Type B pancreatic cell (in vitro differentiated cells): ENCODE data around the gene ASTN1. TPM values are rescaled to one million over a fixed set of nuclear protein-coding genes. Genes with fewer than 3 reads are reported as not detected.

Source experiments
- DNase-seq: peaks from one replicate; pipeline ENCODE4 v3.0.0; 2021; ENCODE audit warnings: mixed read lengths; ENCODE audit not compliant: unreplicated experiment; ENCODE audit errors: extremely low spot score
- H3K27ac Mint-ChIP-seq: 2 replicates; pipeline ENCODE4 v1.8.0; 2021; ENCODE audit warnings: mild to moderate bottlenecking, mixed read lengths
- H3K27me3 Mint-ChIP-seq: 2 replicates; pipeline ENCODE4 v1.8.0; 2021; ENCODE audit warnings: mixed read lengths
- H3K36me3 Mint-ChIP-seq: 2 replicates; pipeline ENCODE4 v1.8.0; 2021; ENCODE audit warnings: mixed read lengths
- H3K4me1 Mint-ChIP-seq: one replicate; pipeline ENCODE4 v1.8.0; 2021; ENCODE audit warnings: mixed read lengths; ENCODE audit not compliant: unreplicated experiment
- H3K4me3 Mint-ChIP-seq: 2 replicates; pipeline ENCODE4 v1.8.0; 2021; ENCODE audit warnings: mild to moderate bottlenecking, mixed read lengths
- H3K9me3 Mint-ChIP-seq: 2 replicates; pipeline ENCODE4 v1.8.0; 2021; ENCODE audit warnings: mixed read lengths
- total RNA-seq: library from RNA; stranded (reverse); gene quantifications from 2 replicates; pipeline ENCODE4 v1.2.1, GENCODE V29; 2021; ENCODE audit warnings: low replicate concordance
- TF ChIP-seq, protein P1 (sequence below): fragments of 200-600 bp; sonication (generic); conservative IDR thresholded peaks from 2 replicates; pipeline ENCODE4 v1.5.0; 2021; ENCODE audit warnings: antibody characterized with exemption, mild to moderate bottlenecking

The ASTN1 gene
- total RNA-seq, 1 donor from 2014 or later, result 24.9 TPM

- Mint-ChIP-seq H3K9me3 (no peaks in the 10 kb centered on the region), H3K27me3 (peaks cover 17% of the 10 kb centered on the region)
These were observed 47.6 kb downstream of the ASTN1 start for GRCh38 chr1:177116941-177117340.

GRCh38 chr1:177106614-177107365, 57.7 kb downstream of the ASTN1 start:
- TF ChIP-seq, protein P1, sequence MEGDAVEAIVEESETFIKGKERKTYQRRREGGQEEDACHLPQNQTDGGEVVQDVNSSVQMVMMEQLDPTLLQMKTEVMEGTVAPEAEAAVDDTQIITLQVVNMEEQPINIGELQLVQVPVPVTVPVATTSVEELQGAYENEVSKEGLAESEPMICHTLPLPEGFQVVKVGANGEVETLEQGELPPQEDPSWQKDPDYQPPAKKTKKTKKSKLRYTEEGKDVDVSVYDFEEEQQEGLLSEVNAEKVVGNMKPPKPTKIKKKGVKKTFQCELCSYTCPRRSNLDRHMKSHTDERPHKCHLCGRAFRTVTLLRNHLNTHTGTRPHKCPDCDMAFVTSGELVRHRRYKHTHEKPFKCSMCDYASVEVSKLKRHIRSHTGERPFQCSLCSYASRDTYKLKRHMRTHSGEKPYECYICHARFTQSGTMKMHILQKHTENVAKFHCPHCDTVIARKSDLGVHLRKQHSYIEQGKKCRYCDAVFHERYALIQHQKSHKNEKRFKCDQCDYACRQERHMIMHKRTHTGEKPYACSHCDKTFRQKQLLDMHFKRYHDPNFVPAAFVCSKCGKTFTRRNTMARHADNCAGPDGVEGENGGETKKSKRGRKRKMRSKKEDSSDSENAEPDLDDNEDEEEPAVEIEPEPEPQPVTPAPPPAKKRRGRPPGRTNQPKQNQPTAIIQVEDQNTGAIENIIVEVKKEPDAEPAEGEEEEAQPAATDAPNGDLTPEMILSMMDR, result no peak
- peaks cover 7% of the 10 kb centered on the region for H3K27me3 Mint-ChIP-seq
- no peak overlapping the region for H3K4me3 Mint-ChIP-seq
- no peak for DNase-seq
- no peaks in the 10 kb centered on the region for H3K9me3 Mint-ChIP-seq
- H3K27ac Mint-ChIP-seq, result no peak overlapping the region
- H3K4me1 Mint-ChIP-seq, result peaks cover 7% of the 10 kb centered on the region
- H3K36me3 Mint-ChIP-seq, result no peaks in the 10 kb centered on the region

More at GRCh38 chr1:177116941-177117340, 47.6 kb downstream of the ASTN1 start:
- Mint-ChIP-seq H3K27ac (no peak overlapping the region), H3K4me3 (no peak overlapping the region), H3K4me1 (peaks cover 8% of the 10 kb centered on the region), H3K36me3 (peaks cover 4% of the 10 kb centered on the region)
- TF ChIP-seq, protein P1, result no peak
- DNase-seq, result no peak

DNA sequence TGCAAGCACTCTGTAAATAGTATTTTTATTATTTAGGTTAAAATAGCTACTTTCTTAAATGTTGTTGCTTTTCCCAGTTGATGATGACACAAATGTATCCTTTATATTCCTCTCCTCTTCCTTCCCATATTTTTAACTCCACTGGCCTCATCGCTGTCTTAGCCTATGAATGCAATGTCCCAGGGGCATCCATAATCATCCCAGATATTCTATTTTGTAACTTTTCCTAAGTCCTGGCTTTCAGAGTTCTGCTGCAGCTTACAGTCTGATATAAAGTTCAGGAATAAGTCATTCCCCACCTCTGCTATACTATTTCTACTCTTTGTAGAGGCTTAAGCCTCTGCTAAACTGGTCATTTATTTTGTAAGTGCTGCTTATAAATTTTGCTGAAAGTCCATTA, 58.3 kb downstream of the ASTN1 start:
- DNase-seq, result no peak
- no peak overlapping the region for H3K27ac Mint-ChIP-seq
- TF ChIP-seq, protein P1, result no peak
- H3K4me1 Mint-ChIP-seq, result peaks cover 7% of the 10 kb centered on the region
- no peaks in the 10 kb centered on the region for H3K9me3 Mint-ChIP-seq
- H3K36me3 Mint-ChIP-seq, result no peaks in the 10 kb centered on the region
- peaks cover 7% of the 10 kb centered on the region for H3K27me3 Mint-ChIP-seq
- no peak overlapping the region for H3K4me3 Mint-ChIP-seq

DNA sequence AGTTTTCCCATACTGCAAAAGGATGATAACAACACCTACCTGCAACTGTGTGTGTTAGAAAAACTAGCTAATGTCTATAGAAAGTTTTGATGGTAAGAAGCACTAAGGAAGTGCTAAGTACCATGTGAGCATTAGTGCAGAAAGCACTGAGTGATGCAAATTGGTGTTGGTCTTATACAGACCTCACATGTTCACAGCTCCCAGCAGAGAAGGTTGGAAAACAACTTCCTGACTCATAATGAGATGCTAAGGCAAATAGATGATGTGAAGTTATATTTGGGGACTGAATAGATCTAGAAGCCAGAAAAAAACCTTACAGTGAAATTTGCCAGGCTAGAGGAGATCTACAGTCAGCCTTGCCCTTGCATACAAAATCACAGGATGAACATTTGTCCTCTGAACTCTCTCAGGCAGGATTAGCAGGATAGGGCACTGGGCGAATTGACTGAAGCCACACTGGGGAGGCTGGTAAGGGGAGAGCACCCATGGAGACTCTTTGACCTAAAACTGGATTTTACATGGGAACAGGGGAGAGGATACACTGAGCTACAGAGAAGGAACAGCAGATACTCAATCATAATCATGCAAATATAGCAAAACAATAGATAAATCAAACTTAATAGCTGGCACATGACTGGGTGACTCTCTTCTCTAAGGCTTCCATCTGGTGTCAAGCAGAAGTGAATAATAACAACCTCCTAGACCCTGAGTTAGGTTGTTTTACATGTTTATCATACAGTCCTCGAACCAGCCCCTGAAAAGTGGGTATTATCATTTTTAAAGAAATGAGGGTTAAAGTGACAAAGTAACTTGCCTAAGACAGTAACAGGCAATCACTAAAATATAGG, 61.3 kb downstream of the ASTN1 start:
- Mint-ChIP-seq H3K27me3 (peaks cover 7% of the 10 kb centered on the region), H3K4me3 (no peak overlapping the region), H3K27ac (peak overlapping the region; percentile 15)

GRCh38 chr1:177092001-177092400, 72.5 kb downstream of the ASTN1 start:
- Mint-ChIP-seq H3K4me1 (peaks cover 9% of the 10 kb centered on the region), H3K9me3 (peaks cover 10% of the 10 kb centered on the region), H3K36me3 (no peaks in the 10 kb centered on the region), H3K27me3 (peaks cover 18% of the 10 kb centered on the region), H3K4me3 (no peak overlapping the region), H3K27ac (no peak overlapping the region)
- TF ChIP-seq, protein P1, result no peak
- DNase-seq, result no peak

More for the DNA sequence above, 61.3 kb downstream of the ASTN1 start:
- TF ChIP-seq, protein P1, result no peak
- DNase-seq, result no peak
- H3K9me3 Mint-ChIP-seq, result no peaks in the 10 kb centered on the region
- H3K36me3 Mint-ChIP-seq, result no peaks in the 10 kb centered on the region
- H3K4me1 Mint-ChIP-seq, result peaks cover 7% of the 10 kb centered on the region
